AG04449 (cell line): ENCODE data around the gene TRAPPC4.
A peak's percentile ranks its signal among the peaks of the same experiment; 100 is the strongest.
"Not testable (repeated sequence)": the region's sequence is repeated elsewhere in the genome, so short reads cannot be mapped to it uniquely, and the experiment has no call there.

Experiments used
- CTCF ChIA-PET: fragments of 350-600 bp; formaldehyde crosslinking; extraction: SDS; loops from one replicate; lab custom pipeline; 2021; ENCODE audit warnings: antibody characterized with exemption; lab: Yijun Ruan, JAX
- POLR2A ChIA-PET: fragments of 400-600, 350-600 bp; formaldehyde crosslinking; extraction: SDS; loops from one replicate; lab custom pipeline; 2020; ENCODE audit warnings: antibody characterized with exemption, inconsistent platforms; lab: Yijun Ruan, JAX
- DNase-seq: peaks from one replicate; pipeline ENCODE4 v3.0.0-alpha.2; 2010; ENCODE audit warnings: low read depth, low spot score
- H3K4me3 ChIP-seq: 2 replicates; pipeline ENCODE4 v1.5.1; 2011; ENCODE audit warnings: low read depth, mild to moderate bottlenecking, control low read depth, low read length
- CTCF ChIP-seq: IDR thresholded peaks from one replicate; pipeline ENCODE4 v1.5.1; 2011; ENCODE audit warnings: mild to moderate bottlenecking, moderate library complexity, low read length, control low read depth, inconsistent platforms; ENCODE audit not compliant: insufficient read depth; ENCODE audit errors: missing control alignments

TRAPPC4 gene, protein sequence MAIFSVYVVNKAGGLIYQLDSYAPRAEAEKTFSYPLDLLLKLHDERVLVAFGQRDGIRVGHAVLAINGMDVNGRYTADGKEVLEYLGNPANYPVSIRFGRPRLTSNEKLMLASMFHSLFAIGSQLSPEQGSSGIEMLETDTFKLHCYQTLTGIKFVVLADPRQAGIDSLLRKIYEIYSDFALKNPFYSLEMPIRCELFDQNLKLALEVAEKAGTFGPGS

GRCh38 chr11:119018074-119018938, at the start of gene TRAPPC4, which contains the start of gene RPS25:
TSS of gene TRAPPC4 (plus strand) at chr11:119018766. CDS start at chr11:119018796, 30 bp downstream.
TSS of gene RPS25 (minus strand) at chr11:119018343. CDS start at chr11:119018284, 59 bp downstream.
- ChIA-PET POLR2A (interaction anchor here (0.6 to 1.4 kb wide), 3 partner anchors 13 to 49 kb away, joined by 3 to 4 read pairs (median 3); partner anchors contain the start of gene VPS11), CTCF (interaction anchor here (1.0 to 8.5 kb wide), 5 partner anchors 9 to 289 kb away, joined by 3 to 54 read pairs (median 3); partner anchors contain the start of gene SLC37A4)
- peak within 1 kb of the TSS; percentile 94 for H3K4me3 ChIP-seq
- peak; percentile 75 for DNase-seq
- TF ChIP-seq CTCF = no peak

- CTCF ChIA-PET, POLR2A ChIA-PET, DNase-seq, H3K4me3 ChIP-seq: not testable (repeated sequence)
These were observed 49.1 kb upstream of the TRAPPC4 start for GRCh38 chr11:118969508-118969907.

DNA sequence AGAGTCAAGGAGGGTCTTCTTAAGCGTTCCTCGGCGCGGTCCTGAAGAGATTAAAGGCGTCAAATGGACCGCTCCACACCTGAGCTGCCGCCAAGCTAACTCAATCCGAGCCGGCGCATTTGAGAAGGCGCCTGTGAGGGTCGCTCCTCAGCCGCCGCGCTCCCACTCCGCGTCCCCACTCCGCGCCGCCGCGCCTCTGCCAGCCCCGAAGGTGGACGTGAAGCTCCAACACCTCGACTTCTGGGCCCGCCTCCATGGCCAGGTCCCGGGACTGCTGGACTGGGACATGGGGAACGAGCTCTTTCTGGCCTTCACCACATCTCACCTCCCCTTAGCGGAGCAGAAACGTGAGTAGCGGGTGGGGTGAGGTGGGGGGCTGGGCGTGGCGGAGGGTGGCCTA, 46.9 kb upstream of the TRAPPC4 start, which contains the start of gene FOXR1:
TSS of gene FOXR1 (plus strand) at position 116 of the 400 bp plus-strand sequence. CDS start at position 287, 171 bp downstream.
- no peak within 1 kb of the TSS for H3K4me3 ChIP-seq
- DNase-seq = no peak
- ChIA-PET CTCF (interaction anchor here (1.0 kb wide), 1 partner anchor 16 kb away, joined by 3 read pairs; no protein-coding TSS in a partner anchor), POLR2A (no interaction called here)
- TF ChIP-seq CTCF = no peak

GRCh38 chr11:118973985-118974384, 44.6 kb upstream of the TRAPPC4 start:
- TF ChIP-seq CTCF = no peak
- DNase-seq = no peak
- ChIA-PET POLR2A (no interaction called here), CTCF (interaction anchor here (0.7 to 2.1 kb wide), 3 partner anchors 17 to 284 kb away, joined by 3 to 6 read pairs (median 4); partner anchors contain the start of gene CXCR5)
- no peak overlapping the region for H3K4me3 ChIP-seq

GRCh38 chr11:118975771-118976709, 42.5 kb upstream of the TRAPPC4 start:
- no peak for TF ChIP-seq CTCF
- H3K4me3 ChIP-seq = no peak overlapping the region
- POLR2A ChIA-PET = no interaction called here
- DNase-seq = no peak
- CTCF ChIA-PET = no interaction called here

- TF ChIP-seq CTCF = no peak
- H3K4me3 ChIP-seq = no peak overlapping the region
- ChIA-PET CTCF (interaction anchor here (1.2 kb wide), 1 partner anchor 18 kb away, joined by 4 read pairs; the partner anchor contains the start of gene CENATAC), POLR2A (no interaction called here)
- no peak for DNase-seq
These were observed 39.1 kb upstream of the TRAPPC4 start for GRCh38 chr11:118979434-118979833.
